Liver (tissue), 9 donors: Measurements from ENCODE around the gene PABPN1L. TPM values are rescaled to one million over a fixed set of nuclear protein-coding genes. Genes with fewer than 3 reads are reported as not detected.

Experiments used
- DNase-seq: peaks from one replicate; pipeline ENCODE4 v3.0.0-alpha.2; 2017; ENCODE audit warnings: low spot score
- H3K27ac ChIP-seq, 2 donors: one replicate each; pipeline ENCODE4 v1.7.0; 2013; ENCODE audit warnings: inconsistent platforms in 2 of 2, low read length in 2 of 2, control low read depth in 1 of 2, low read depth in 1 of 2, mild to moderate bottlenecking in 1 of 2
- H3K27me3 ChIP-seq, 4 donors: one replicate each; pipeline versions ENCODE4 v1.6.1 to v1.7.0; 2013; ENCODE audit warnings: low read length in 3 of 4, inconsistent platforms in 1 of 4, mild to moderate bottlenecking in 1 of 4, moderate library complexity in 1 of 4; ENCODE audit not compliant: control insufficient read depth in 4 of 4, insufficient read depth in 4 of 4
- H3K36me3 ChIP-seq, 4 donors: one replicate each; pipeline versions ENCODE4 v1.6.1 to v1.7.0; 2013; ENCODE audit warnings: low read length in 3 of 4, mild to moderate bottlenecking in 3 of 4, low read depth in 1 of 4, moderate library complexity in 1 of 4; ENCODE audit not compliant: control insufficient read depth in 4 of 4, insufficient read depth in 3 of 4
- H3K4me1 ChIP-seq, 4 donors: one replicate each; pipeline versions ENCODE4 v1.6.1 to v1.7.0; 2013; ENCODE audit warnings: low read length in 3 of 4, mild to moderate bottlenecking in 3 of 4, moderate library complexity in 1 of 4; ENCODE audit not compliant: control insufficient read depth in 4 of 4, insufficient read depth in 4 of 4
- H3K4me3 ChIP-seq, 3 donors: one replicate each; pipeline versions ENCODE4 v1.6.1 to v1.7.0; 2013; ENCODE audit warnings: low read length in 3 of 3, control low read depth in 1 of 3, low read depth in 1 of 3, mild to moderate bottlenecking in 1 of 3
- H3K9ac ChIP-seq, 2 donors: one replicate each; pipeline ENCODE4 v1.7.0; 2013; ENCODE audit warnings: low read length in 2 of 2, mild to moderate bottlenecking in 2 of 2, moderate library complexity in 2 of 2, control low read depth in 1 of 2, low read depth in 1 of 2
- H3K9me3 ChIP-seq, 4 donors: one replicate each; pipeline versions ENCODE4 v1.6.1 to v1.7.0; 2013; ENCODE audit warnings: low read length in 3 of 4; ENCODE audit not compliant: control insufficient read depth in 4 of 4
- EGR1 ChIP-seq, 2 donors: IDR thresholded peaks; 2 replicates each; pipeline ENCODE4 v1.6.1; 2016 to 2018; ENCODE audit warnings: antibody characterized with exemption in 2 of 2, low read depth in 2 of 2
- FOXA1 ChIP-seq: IDR thresholded peaks from 2 replicates; pipeline ENCODE4 v1.6.1; 2016; ENCODE audit warnings: antibody characterized with exemption
- FOXA2 ChIP-seq: IDR thresholded peaks from 2 replicates; pipeline ENCODE4 v1.6.1; 2016; ENCODE audit warnings: antibody characterized with exemption
- GABPA ChIP-seq, 2 donors: IDR thresholded peaks in 1 of 2; conservative IDR thresholded peaks in 1 of 2; 2 replicates each; pipeline ENCODE4 v1.6.1; 2016; ENCODE audit warnings: antibody characterized with exemption in 2 of 2, mild to moderate bottlenecking in 1 of 2, moderate library complexity in 1 of 2
- HNF4G ChIP-seq: IDR thresholded peaks from 2 replicates; pipeline ENCODE4 v1.6.1; 2016; ENCODE audit warnings: antibody characterized with exemption
- JUND ChIP-seq, 2 donors: IDR thresholded peaks; 2 replicates each; pipeline ENCODE4 v1.6.1; 2016; ENCODE audit warnings: antibody characterized with exemption in 2 of 2
- NR2F2 ChIP-seq: IDR thresholded peaks from 2 replicates; pipeline ENCODE4 v1.6.1; 2016; ENCODE audit warnings: antibody characterized with exemption
- RAD21 ChIP-seq, 2 donors: IDR thresholded peaks; 2 replicates each; pipeline ENCODE4 v1.6.1; 2016; ENCODE audit warnings: antibody characterized with exemption in 2 of 2, mild to moderate bottlenecking in 2 of 2
- RXRA ChIP-seq, 2 donors: IDR thresholded peaks; 2 replicates each; pipeline ENCODE4 v1.6.1; 2017 to 2018; ENCODE audit warnings: antibody characterized with exemption in 2 of 2, mild to moderate bottlenecking in 1 of 2
- SP1 ChIP-seq: IDR thresholded peaks from 2 replicates; pipeline ENCODE4 v1.6.1; 2018; ENCODE audit warnings: antibody characterized with exemption, mild to moderate bottlenecking
- TAF1 ChIP-seq: conservative IDR thresholded peaks from 2 replicates; pipeline ENCODE4 v1.6.1; 2016; ENCODE audit warnings: antibody characterized with exemption, mild to moderate bottlenecking
- YY1 ChIP-seq: IDR thresholded peaks from 2 replicates; pipeline ENCODE4 v1.6.1; 2016; ENCODE audit warnings: antibody characterized with exemption, mild to moderate bottlenecking
- WGBS: extraction: QIAGEN DNeasy Blood & Tissue Kit; methylation state at CpG from one replicate; pipeline ENCODE4 v1.1.7; 2013; 5-methylcytosine and 5-hydroxymethylcytosine counted together
- polyA plus RNA-seq, 2 donors: library from polyadenylated mRNA; stranded (reverse) in 1 of 2; unstranded in 1 of 2; fragments of 200-250 nt in 1 of 2; fragments of >200 nt in 1 of 2; fragmentation: Nextera tagmentation in 1 of 2; extraction: Ambion mirVana in 1 of 2; gene quantifications; one replicate each; pipeline versions ENCODE4 v1.2.1 to v1.2.3, GENCODE V29; 2013 to 2015
- total RNA-seq, 2 donors: library from RNA; depleted of rRNA; stranded (reverse); fragments of >200 nt; gene quantifications; one replicate each; pipeline ENCODE4 v1.2.3, GENCODE V29; 2014
- TF ChIP-seq, protein P1 (sequence below): IDR thresholded peaks from 2 replicates; pipeline ENCODE4 v1.6.1; 2016; ENCODE audit warnings: antibody characterized with exemption
- TF ChIP-seq, protein P2 (sequence below): fragments of 150-350 bp; IDR thresholded peaks from 2 replicates; pipeline ENCODE4 v1.5.1; 2017; ENCODE audit warnings: improper control_type of control experiment, low read depth, low read length; ENCODE audit not compliant: missing input control
- TF ChIP-seq, protein P3 (sequence below): IDR thresholded peaks from 2 replicates; pipeline ENCODE4 v1.6.1; 2016; ENCODE audit warnings: antibody characterized with exemption
- TF ChIP-seq, protein P4 (sequence below): IDR thresholded peaks from 2 replicates; pipeline ENCODE4 v1.6.1; 2016; ENCODE audit warnings: antibody characterized with exemption, mild to moderate bottlenecking
- TF ChIP-seq, protein P5 (sequence below): IDR thresholded peaks from 2 replicates; pipeline ENCODE4 v1.6.1; 2016; ENCODE audit warnings: antibody characterized with exemption
- donor health status: healthy.
- donor health status: healthy.
- donor health status: healthy.
- donor health status: healthy.
- donor health status: healthy.

PABPN1L gene
- total and polyA plus RNA-seq, 4 donors: 0.09 TPM; not detected in 3

DNA sequence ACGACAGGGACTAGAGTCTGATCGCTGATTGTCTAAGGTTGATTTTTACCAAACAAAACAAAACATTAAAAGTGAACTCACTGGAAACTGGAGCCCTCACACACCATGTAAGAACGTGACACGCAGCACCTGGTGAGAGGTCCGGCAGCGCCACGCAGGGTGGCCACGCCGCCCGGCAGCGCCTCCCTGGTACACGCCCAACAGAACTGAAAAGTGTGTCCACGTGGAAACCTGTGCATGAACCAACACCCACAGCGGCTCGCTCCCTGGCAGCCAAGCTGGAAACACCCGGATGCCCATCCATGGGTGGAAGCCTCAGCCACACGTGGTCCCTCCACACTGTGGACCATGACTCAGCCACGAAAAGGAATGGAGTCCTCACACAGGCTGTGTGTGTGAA, 18.8 kb downstream of the PABPN1L start:
- Histone ChIP-seq H3K36me3 (peaks cover 0 to 10% (median under 1%) of the 10 kb centered on the region in 4 donors), H3K27ac (no peak overlapping the region), H3K4me3 (no peak overlapping the region), H3K27me3 (no peaks in the 10 kb centered on the region), H3K9ac (no peak overlapping the region), H3K9me3 (no peaks in the 10 kb centered on the region), H3K4me1 (peaks cover 0 to 10% (median 7%) of the 10 kb centered on the region in 4 donors)
- no peak for DNase-seq
- TF ChIP-seq RAD21 (IDR thresholded peaks at IDR 0.05) (no peak), NR2F2 (no peak), FOXA2 (no peak), GABPA (IDR thresholded peaks at IDR 0.05 in 1 of 2, conservative IDR thresholded peaks at IDR 0.05 in 1 of 2) (no peak), YY1 (no peak), EGR1 (IDR thresholded peaks at IDR 0.05; ENCODE audit: low read depth in 2 of 2) (no peak), SP1 (no peak), RXRA (IDR thresholded peaks at IDR 0.05) (no peak), HNF4G (no peak), FOXA1 (no peak), TAF1 (no peak)
- TF ChIP-seq, protein P1, sequence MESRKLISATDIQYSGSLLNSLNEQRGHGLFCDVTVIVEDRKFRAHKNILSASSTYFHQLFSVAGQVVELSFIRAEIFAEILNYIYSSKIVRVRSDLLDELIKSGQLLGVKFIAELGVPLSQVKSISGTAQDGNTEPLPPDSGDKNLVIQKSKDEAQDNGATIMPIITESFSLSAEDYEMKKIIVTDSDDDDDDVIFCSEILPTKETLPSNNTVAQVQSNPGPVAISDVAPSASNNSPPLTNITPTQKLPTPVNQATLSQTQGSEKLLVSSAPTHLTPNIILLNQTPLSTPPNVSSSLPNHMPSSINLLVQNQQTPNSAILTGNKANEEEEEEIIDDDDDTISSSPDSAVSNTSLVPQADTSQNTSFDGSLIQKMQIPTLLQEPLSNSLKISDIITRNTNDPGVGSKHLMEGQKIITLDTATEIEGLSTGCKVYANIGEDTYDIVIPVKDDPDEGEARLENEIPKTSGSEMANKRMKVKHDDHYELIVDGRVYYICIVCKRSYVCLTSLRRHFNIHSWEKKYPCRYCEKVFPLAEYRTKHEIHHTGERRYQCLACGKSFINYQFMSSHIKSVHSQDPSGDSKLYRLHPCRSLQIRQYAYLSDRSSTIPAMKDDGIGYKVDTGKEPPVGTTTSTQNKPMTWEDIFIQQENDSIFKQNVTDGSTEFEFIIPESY: no peak
- TF ChIP-seq, protein P2, sequence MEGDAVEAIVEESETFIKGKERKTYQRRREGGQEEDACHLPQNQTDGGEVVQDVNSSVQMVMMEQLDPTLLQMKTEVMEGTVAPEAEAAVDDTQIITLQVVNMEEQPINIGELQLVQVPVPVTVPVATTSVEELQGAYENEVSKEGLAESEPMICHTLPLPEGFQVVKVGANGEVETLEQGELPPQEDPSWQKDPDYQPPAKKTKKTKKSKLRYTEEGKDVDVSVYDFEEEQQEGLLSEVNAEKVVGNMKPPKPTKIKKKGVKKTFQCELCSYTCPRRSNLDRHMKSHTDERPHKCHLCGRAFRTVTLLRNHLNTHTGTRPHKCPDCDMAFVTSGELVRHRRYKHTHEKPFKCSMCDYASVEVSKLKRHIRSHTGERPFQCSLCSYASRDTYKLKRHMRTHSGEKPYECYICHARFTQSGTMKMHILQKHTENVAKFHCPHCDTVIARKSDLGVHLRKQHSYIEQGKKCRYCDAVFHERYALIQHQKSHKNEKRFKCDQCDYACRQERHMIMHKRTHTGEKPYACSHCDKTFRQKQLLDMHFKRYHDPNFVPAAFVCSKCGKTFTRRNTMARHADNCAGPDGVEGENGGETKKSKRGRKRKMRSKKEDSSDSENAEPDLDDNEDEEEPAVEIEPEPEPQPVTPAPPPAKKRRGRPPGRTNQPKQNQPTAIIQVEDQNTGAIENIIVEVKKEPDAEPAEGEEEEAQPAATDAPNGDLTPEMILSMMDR: no peak
- TF ChIP-seq, protein P3, sequence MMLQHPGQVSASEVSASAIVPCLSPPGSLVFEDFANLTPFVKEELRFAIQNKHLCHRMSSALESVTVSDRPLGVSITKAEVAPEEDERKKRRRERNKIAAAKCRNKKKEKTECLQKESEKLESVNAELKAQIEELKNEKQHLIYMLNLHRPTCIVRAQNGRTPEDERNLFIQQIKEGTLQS: no peak
- TF ChIP-seq, protein P4, sequence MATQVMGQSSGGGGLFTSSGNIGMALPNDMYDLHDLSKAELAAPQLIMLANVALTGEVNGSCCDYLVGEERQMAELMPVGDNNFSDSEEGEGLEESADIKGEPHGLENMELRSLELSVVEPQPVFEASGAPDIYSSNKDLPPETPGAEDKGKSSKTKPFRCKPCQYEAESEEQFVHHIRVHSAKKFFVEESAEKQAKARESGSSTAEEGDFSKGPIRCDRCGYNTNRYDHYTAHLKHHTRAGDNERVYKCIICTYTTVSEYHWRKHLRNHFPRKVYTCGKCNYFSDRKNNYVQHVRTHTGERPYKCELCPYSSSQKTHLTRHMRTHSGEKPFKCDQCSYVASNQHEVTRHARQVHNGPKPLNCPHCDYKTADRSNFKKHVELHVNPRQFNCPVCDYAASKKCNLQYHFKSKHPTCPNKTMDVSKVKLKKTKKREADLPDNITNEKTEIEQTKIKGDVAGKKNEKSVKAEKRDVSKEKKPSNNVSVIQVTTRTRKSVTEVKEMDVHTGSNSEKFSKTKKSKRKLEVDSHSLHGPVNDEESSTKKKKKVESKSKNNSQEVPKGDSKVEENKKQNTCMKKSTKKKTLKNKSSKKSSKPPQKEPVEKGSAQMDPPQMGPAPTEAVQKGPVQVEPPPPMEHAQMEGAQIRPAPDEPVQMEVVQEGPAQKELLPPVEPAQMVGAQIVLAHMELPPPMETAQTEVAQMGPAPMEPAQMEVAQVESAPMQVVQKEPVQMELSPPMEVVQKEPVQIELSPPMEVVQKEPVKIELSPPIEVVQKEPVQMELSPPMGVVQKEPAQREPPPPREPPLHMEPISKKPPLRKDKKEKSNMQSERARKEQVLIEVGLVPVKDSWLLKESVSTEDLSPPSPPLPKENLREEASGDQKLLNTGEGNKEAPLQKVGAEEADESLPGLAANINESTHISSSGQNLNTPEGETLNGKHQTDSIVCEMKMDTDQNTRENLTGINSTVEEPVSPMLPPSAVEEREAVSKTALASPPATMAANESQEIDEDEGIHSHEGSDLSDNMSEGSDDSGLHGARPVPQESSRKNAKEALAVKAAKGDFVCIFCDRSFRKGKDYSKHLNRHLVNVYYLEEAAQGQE: no peak
- TF ChIP-seq, protein P5, sequence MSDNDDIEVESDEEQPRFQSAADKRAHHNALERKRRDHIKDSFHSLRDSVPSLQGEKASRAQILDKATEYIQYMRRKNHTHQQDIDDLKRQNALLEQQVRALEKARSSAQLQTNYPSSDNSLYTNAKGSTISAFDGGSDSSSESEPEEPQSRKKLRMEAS: no peak
- WGBS: 97% methylated on average over 18 of the region's 18 CpGs

DNA sequence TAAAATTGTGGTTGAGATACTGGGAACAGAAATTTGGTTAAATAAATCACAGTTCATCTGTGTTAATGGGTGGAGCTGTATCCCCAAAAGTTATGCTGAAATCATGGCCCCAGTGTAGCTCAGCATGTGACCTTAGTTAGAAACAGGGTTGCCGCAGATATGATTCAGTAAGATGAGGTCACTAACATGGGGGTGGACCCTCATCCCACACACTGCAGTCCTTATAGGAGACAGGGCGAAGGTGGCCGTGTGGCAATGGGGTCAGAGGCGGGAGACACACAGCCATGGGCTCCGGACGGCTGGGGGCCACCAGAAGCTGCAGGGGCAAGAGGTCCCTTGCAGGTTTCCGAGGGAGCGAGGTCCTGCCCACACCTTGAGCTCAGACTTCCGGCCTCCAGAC, 20.4 kb downstream of the PABPN1L start:
- DNase-seq: no peak
- H3K4me3 ChIP-seq: no peak overlapping the region
- H3K4me1 ChIP-seq: peaks cover 0 to 2% (median under 1%) of the 10 kb centered on the region in 4 donors
- H3K9ac ChIP-seq: no peak overlapping the region
- H3K27ac ChIP-seq: no peak overlapping the region
- TF ChIP-seq, protein P5: no peak
- TF ChIP-seq FOXA1: no peak
- TF ChIP-seq, protein P4: no peak
- TF ChIP-seq FOXA2: no peak
- no peak for TF ChIP-seq YY1
- TF ChIP-seq JUND (IDR thresholded peaks at IDR 0.05): no peak
- TF ChIP-seq, protein P1: no peak
- TF ChIP-seq SP1: no peak
- WGBS: 96% methylated on average over 9 of the region's 9 CpGs
- H3K27me3 ChIP-seq: no peaks in the 10 kb centered on the region
- no peaks in the 10 kb centered on the region for H3K9me3 ChIP-seq
- peaks cover 0 to 12% (median under 1%) of the 10 kb centered on the region in 4 donors for H3K36me3 ChIP-seq
